Mucosa of gallbladder (tissue), 1 donor: ENCODE results near the gene ZDHHC4. TPM values are rescaled to one million over a fixed set of nuclear protein-coding genes. Genes with fewer than 3 reads are reported as not detected.

Source experiments
- DNase-seq: peaks from one replicate; pipeline ENCODE4 v3.0.0-alpha.2; 2020; ENCODE audit warnings: low spot score
- total RNA-seq: library from RNA; stranded (reverse); gene quantifications from one replicate; pipeline ENCODE4 v1.2.1, GENCODE V29; 2021
- donor health status: DM: no; HTN: no; CAD: no.

The ZDHHC4 gene
- total RNA-seq, 1 donor from 2014 or later = 64.9 TPM

GRCh38 chr7:6606866-6607583 is 29.8 kb downstream of the ZDHHC4 start:
- no peak for DNase-seq

GRCh38 chr7:6607651-6608051 is 30.4 kb downstream of the ZDHHC4 start:
- DNase-seq = no peak

GRCh38 chr7:6608081-6608480 is 30.8 kb downstream of the ZDHHC4 start:
- no peak for DNase-seq

DNA sequence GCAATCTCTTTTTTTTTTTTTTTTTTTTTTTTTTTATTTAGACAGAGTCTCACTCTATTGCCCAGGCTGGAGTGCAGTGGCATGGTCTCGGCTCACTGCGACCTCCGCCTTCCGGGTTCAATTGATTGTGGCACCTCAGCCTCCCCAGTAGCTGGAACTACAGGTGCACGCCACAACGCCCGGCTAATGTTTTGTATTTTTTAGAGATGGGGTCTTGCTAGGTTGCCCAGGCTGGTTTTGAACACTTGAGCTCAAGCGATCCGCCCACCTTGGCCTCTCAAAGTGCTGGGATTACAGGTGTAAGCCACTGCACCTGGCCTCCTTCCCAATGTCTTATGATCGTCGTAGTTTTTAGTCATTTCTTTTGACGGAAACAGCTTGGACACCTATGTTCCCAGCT is 31.5 kb downstream of the ZDHHC4 start:
- no peak for DNase-seq

- DNase-seq = no peak
Observed at GRCh38 chr7:6612819-6613218, 35.6 kb downstream of the ZDHHC4 start.

GRCh38 chr7:6613706-6614105 is 36.5 kb downstream of the ZDHHC4 start:
- DNase-seq = no peak

DNA sequence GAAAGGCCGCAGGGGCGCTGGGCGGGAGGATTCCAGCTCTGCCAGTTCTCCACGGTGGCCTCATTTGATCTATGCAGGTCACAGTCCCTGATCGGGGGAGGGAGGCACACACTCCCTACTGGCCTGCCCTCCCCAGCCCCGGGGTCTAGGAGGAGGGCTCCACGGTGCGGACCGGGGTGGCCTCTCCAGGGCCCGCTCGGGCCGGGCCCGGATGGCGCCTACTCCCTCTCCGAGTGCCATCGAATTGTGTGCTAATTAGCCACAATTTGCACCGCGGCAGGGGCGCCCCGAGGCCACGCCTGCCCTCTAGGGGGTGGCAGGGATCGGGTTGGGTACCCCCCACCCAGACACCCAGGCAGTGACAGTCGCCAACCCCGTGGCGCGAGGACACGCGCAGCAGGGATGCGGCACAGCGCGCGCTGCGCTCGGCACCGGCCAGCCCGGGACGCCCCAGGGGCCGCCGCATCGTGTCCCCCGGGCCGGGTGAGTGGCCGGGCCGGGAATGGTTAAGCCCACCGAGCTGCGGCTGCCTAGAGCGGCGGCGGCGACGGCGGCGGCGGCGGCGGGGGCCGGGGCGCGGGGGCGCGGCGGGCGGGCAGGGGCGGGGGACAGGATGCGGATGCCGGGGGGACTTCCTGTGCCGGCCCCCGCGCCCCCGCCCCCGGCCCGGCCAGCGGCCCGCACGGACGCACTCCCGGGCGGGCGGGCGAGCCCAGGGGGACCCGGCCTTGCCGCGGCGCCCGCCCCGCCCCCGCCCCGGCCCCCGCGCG is 37.9 kb downstream of the ZDHHC4 start, which contains the start of gene ZNF853:
TSS of gene ZNF853 (plus strand) at position 658 of the 770 bp plus-strand sequence. CDS start 565 bp downstream, outside the sequence.
- no peak for DNase-seq

DNA sequence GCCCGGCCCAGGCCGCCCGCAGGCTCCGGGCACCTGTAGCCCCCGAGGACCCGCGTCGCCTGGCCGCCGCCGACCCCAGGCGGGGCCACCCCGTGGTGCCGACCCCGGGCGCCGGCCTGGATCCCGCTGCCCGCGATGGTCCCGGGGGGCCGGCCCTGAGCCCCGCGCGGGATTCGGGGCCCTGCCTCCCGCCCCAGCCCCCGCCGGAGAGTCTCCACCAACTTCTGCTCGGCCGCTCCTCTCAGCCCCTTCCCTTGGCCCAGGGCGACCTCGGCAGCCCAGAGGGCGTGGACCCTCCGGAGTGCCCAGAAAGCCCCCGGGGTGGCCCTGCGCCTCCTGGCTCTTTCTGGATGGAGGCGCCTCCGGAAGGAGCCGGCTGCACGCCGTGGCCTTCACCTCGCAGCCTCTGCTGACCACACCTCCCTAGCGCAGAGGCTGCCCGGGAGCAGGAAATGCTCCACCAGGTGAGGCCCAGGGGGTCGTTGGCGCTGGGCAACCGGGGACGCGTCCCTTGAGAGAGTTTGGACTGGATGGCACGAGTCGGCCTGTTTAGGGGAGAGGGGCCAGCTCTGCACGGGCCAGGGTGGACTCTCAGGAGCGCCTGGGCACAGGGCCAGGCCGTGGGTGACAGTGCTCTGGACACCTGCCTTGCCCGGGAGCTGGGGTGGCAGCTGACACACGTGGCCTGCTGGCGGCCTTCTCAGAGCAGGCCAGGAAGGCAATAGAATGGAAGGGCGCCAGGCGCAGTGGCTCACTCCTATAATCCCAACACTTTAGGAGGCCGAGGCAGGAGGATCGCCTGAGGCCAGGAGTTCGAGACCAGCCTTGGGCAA is 38.7 kb downstream of the ZDHHC4 start:
- no peak for DNase-seq

DNA sequence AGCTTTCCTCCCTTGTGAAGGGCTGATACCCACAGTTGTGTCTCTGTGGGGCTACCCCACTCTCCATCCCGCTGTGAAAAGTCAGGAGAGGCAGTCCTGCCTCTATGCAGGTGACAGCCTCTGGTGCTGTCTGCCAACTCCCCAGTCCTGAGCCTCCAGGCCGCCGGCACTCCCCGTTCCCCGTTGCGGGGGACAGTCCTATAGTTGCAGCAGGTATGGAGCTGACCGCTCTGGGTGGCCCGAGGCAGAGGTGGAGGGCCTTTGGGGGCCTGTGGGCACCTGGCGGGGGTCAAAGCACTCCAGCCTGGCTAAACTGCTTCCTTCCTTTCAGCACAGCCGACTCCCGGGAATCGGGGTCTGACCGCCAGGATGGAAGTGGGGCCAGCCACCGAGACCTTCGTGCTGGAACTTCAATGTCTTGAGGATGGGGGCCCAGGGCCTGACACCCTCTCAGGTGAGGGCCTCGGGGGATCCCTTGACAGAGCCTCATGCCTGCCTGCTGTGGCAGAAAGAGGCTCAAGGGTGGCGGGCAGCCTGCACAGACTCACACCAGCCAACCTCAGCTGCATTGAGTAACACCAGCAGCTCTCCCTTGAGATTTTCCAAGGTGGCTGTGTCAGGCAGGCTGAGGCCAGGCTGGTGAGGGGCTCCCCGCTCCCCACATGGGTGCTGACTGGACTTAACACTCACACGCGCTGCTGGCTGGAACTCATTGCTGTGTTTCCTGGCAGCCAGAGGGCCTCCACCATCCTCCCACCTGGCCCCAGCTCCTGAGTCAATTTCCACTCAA is 39.8 kb downstream of the ZDHHC4 start:
- DNase-seq = no peak

DNA sequence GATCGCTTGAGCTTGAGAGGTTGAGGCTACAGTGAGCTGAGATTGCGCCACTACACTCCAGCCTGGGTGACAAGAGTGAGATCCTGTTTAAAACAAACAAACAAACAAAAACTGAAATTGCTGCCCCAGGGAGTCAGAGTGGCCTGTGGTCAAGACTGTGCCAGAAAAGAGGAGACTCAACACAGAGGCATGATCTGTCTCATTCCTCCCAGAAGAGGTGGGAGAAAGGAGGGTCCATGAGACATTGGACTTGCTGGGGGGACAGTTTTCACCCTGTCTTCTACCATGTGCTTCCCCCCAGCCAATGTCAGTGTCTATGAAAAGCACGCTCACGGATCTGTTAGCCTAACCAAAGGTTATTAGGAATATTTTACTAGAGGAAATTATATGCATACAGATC is 41.4 kb downstream of the ZDHHC4 start:
- no peak for DNase-seq

DNA sequence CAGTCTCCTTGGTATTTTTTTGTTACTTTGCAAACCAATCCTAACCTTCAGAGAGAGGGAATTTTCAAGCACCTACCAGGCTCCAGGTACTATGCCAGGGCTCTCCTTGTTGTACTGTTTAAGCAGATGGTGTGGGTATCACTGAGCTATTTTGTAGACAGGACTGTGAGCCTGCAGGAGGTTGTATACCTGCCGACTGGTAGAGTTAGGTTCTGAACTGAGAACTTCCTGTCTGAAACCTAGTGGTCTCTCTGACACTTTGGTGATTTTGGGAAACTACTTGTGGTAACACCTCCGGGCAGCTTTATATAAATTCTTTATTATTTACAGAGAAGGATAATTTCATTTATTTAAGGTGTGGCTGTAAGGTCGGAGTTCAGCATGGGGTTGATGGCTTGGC is 42.7 kb downstream of the ZDHHC4 start:
- DNase-seq = no peak

- no peak for DNase-seq
Observed at GRCh38 chr7:6621195-6622133, 44.2 kb downstream of the ZDHHC4 start.

- no peak for DNase-seq
Observed at GRCh38 chr7:6622134-6622710, 45.0 kb downstream of the ZDHHC4 start.

- DNase-seq = no peak
Observed at GRCh38 chr7:6623589-6624245, 46.5 kb downstream of the ZDHHC4 start.

- no peak for DNase-seq
Observed at GRCh38 chr7:6624246-6624611, 47.0 kb downstream of the ZDHHC4 start.

DNA sequence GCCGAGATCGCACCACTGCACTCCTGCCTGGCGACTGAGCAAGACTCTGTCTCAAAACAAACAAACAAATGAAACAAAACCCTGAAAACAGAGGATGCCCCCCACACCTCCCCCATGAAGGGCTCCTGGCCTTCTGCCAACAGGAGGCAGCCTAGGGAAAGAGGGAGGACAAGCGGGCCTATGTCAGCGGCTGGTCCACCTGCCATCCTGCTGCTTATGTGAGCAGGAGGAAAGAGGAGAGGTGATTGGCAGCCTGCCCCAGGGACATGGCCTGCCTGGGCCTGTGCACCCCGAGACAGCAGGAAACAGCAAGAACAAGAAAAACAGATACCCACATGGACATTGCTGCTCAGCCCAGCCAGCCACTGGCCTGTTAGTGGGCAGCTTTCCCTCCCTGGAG is 50.8 kb downstream of the ZDHHC4 start:
- no peak for DNase-seq

DNA sequence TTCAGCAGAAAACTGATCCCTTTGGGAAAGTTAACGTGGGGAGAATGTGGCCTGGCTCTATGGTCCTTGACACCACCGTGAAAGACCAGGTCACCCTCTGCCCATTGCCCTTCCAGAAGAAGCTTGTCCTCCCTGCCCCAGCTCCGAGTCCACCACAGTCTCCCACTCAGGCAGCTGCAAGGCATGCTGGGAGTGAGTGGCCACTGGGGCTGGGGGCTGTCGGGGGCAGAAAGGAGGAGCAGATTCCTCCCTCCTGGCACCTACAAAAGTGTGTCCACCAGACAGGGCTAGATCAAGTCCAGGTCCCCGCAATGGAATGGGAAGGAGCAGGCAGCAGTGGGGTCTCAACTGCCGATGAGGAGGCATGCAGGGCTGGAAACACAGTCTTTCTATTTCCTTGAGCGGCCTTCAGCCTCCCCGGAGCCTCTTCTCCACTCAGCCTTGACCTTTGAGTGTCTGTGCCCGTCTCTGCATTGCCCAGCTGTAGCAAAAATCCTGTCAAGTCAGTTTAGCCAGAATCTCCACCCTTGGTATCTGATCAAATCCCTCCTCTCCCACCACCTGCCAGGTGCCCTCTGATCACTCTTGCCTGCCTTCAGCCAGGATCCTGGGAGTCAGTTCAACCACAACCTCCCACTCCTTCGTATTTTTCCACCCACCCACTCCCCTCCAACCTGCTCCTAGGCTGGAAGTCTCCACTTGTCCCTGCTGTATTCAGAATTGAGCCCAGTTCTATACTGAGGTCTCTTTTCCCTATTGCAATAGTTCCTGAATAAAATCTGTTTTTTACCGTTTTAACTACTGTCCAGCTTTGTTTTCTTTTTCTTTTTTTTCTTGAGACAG is 53.0 kb downstream of the ZDHHC4 start:
- no peak for DNase-seq

- no peak for DNase-seq
Observed at GRCh38 chr7:6631605-6632004, 54.4 kb downstream of the ZDHHC4 start.

- no peak for DNase-seq
Observed at GRCh38 chr7:6634021-6634420, 56.8 kb downstream of the ZDHHC4 start.
